Measurements from ENCODE around the gene ROR1.

The ROR1 gene

GRCh38 chr1:63854091-63854490, 80.3 kb downstream of the ROR1 start:
- no peak for DNase-seq
- no peak for TF ChIP-seq GATA1 (IDR thresholded peaks at IDR 0.05; ENCODE audit: low read depth, low read length)
- TF ChIP-seq POLR2A (IDR thresholded peaks at IDR 0.05; ENCODE audit: low read length), result no peak

DNA sequence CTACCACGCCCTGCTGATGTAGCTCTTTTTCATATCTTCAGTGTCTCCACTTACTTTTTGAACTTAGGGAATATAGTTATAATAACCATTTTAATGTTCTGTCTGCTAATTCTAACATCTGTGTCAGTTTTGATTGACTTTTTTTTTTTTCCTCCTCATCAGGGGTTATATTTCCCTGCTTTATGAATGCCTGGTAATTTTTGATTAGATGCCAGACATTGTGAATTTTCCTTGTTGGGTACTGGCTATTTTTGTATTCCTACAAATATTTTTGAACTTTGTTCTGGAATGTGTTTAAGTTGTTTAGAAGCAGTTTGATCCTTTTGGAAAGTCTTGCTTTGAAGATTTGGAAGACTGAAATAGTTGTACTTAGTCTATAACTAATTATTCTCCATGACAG, 82.1 kb downstream of the ROR1 start:
- TF ChIP-seq POLR2A (IDR thresholded peaks at IDR 0.05; ENCODE audit: low read length), result no peak
- TF ChIP-seq GATA1 (IDR thresholded peaks at IDR 0.05; ENCODE audit: low read depth, low read length), result no peak
- no peak for DNase-seq

DNA sequence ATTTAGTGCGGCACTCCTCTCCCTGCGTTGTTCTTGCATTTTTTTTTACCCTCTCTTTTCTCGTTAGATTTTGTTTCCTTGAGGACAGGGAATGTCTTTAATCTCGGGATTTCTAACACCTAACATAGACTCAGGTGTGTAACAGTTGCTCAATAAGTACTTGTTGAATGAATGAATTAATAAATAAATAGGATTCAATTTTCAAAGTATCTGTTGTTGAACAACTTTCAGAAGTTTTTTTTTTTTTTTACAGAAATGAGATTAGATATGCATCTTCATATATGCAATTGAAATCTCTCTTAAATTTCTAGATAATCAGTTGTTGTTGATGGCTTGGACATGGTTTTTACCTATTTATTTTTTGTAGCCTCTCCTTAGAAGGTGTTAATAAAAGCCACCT, 83.1 kb downstream of the ROR1 start:
- DNase-seq, result no peak

DNA sequence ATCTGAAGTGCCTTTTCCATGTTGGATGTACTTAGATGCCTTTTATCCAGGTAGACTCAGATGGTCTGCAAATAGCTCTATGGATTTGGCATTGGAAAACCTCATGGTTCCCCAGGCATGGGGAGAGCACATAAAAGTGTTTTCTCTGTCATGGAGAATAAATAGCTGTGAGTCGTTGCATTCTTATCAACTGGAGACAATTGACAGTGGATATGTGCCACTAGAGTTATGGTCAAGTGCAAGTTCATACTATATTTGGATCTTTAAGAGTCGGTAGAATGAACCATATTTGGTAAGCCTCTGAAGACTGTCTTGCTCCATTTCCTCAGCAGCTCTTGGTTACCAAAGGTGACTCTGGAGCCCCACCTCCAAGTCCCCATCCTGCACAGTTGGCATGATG, 83.7 kb downstream of the ROR1 start:
- TF ChIP-seq GATA1 (IDR thresholded peaks at IDR 0.05; ENCODE audit: low read depth, low read length), result no peak
- TF ChIP-seq POLR2A (IDR thresholded peaks at IDR 0.05; ENCODE audit: low read length), result no peak
- no peak for DNase-seq

More for the DNA sequence above, 83.1 kb downstream of the ROR1 start:
- TF ChIP-seq GATA1 (IDR thresholded peaks at IDR 0.05; ENCODE audit: low read depth, low read length), result no peak
- TF ChIP-seq POLR2A (IDR thresholded peaks at IDR 0.05; ENCODE audit: low read length), result no peak

GRCh38 chr1:63858153-63858552, 84.3 kb downstream of the ROR1 start:
- DNase-seq, result no peak

DNA sequence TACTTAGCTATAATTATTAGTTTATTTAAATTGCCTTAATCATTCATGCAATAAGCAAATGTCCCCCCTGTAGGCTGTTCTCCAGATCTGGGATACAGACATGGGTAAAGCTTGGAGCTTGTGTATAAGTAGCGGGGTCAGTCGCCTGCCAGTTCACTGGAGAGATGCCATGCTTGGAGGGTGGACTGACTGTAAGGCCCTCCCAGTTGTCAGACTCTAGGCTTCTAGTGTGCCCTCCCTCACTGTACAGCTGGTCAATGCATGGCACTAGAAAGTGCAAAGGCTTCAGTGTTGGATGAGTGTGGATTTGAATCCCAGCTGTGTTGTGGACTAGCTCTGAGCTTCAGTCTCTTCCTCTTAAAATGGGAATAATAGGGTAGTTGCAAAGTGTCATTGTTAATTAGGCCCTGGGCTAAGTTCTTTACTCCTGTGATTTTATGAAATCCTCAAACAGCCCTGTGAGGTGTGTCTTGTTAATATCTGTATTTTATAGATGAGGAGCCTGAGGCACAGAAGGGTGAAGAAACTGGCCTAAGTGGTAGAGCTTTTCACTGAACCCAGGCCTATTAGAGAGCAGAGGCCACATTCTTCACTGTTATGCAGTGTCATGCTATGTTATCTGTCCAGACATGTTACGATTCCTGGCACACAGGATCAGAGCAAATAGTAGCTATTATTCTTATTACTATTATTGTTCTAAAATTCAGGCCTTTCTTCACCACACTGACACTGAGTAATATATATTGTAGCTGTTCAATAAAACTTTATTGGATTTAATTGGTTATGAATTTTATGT, 85.9 kb downstream of the ROR1 start:
- DNase-seq, result peak; percentile 2 to 21
- TF ChIP-seq GATA1 (IDR thresholded peaks at IDR 0.05; ENCODE audit: low read depth, low read length) (no peak), POLR2A (IDR thresholded peaks at IDR 0.05; ENCODE audit: low read length) (no peak)

More at GRCh38 chr1:63858153-63858552, 84.3 kb downstream of the ROR1 start:
- TF ChIP-seq POLR2A (IDR thresholded peaks at IDR 0.05; ENCODE audit: low read length) (no peak), GATA1 (IDR thresholded peaks at IDR 0.05; ENCODE audit: low read depth, low read length) (no peak)

DNA sequence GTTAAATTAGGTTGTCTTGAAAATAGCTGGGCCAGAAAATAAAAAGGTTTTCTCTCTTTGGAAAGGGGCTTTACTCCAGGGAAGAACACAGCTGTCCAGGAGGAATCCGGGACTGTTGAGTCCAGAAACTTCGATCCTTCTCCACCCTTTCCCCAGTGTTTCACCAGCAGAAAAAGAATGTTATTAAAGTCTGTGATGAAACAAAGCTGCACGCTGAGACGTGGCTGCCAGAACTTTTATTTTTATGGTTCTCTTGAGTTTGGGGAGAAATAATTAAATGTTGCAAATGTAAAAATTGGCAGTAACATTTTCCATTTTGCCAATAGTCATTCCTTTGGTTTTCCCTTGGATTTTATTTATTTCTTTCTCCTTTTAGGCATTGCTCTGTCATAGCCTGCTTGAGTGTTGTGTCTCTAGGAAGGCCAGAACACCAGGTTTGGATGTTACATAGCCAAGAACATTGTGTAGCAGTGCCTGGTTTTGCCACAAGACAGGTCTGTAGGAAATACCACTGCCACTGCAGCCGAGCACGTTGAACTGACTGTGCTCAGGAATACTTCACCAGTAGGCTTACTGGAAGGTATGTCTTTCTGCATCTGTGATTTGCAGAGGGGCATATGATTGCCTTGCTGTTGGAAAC, 87.4 kb downstream of the ROR1 start:
- TF ChIP-seq GATA1 (IDR thresholded peaks at IDR 0.05; ENCODE audit: low read depth, low read length) (no peak), POLR2A (IDR thresholded peaks at IDR 0.05; ENCODE audit: low read length) (no peak)
- DNase-seq, result no peak

GRCh38 chr1:63863145-63863544, 89.3 kb downstream of the ROR1 start:
- TF ChIP-seq GATA1 (IDR thresholded peaks at IDR 0.05; ENCODE audit: low read depth, low read length) (no peak), POLR2A (IDR thresholded peaks at IDR 0.05; ENCODE audit: low read length) (no peak)
- DNase-seq, result no peak

GRCh38 chr1:63864224-63864641, 90.4 kb downstream of the ROR1 start:
- TF ChIP-seq POLR2A (IDR thresholded peaks at IDR 0.05; ENCODE audit: low read length) (no peak), GATA1 (IDR thresholded peaks at IDR 0.05; ENCODE audit: low read depth, low read length) (no peak)
- no peak for DNase-seq

GRCh38 chr1:63865561-63865960, 91.7 kb downstream of the ROR1 start:
- no peak for DNase-seq
- TF ChIP-seq POLR2A (IDR thresholded peaks at IDR 0.05; ENCODE audit: low read length) (no peak), GATA1 (IDR thresholded peaks at IDR 0.05; ENCODE audit: low read depth, low read length) (no peak)

GRCh38 chr1:63866084-63866483, 92.3 kb downstream of the ROR1 start:
- DNase-seq, result no peak
- no peak for TF ChIP-seq GATA1 (IDR thresholded peaks at IDR 0.05; ENCODE audit: low read depth, low read length)
- TF ChIP-seq POLR2A (IDR thresholded peaks at IDR 0.05; ENCODE audit: low read length), result no peak

- TF ChIP-seq GATA1 (IDR thresholded peaks at IDR 0.05; ENCODE audit: low read depth, low read length) (no peak), POLR2A (IDR thresholded peaks at IDR 0.05; ENCODE audit: low read length) (no peak)
- no peak for DNase-seq
Observed at GRCh38 chr1:63867429-63868176, 93.8 kb downstream of the ROR1 start.

- no peak for TF ChIP-seq GATA1 (IDR thresholded peaks at IDR 0.05; ENCODE audit: low read depth, low read length)
- TF ChIP-seq POLR2A (IDR thresholded peaks at IDR 0.05; ENCODE audit: low read length), result no peak
- DNase-seq, result peak in 1 of 2 experiments; percentile 4
Observed at GRCh38 chr1:63868268-63868781, 94.5 kb downstream of the ROR1 start.

- no peak for TF ChIP-seq GATA1 (IDR thresholded peaks at IDR 0.05; ENCODE audit: low read depth, low read length)
- no peak for TF ChIP-seq POLR2A (IDR thresholded peaks at IDR 0.05; ENCODE audit: low read length)
- DNase-seq, result no peak
Observed at GRCh38 chr1:63870152-63870551, 96.3 kb downstream of the ROR1 start.
